ENCODE data around the gene TCP1. TPM values are rescaled to one million over a fixed set of nuclear protein-coding genes. Genes with fewer than 3 reads are reported as not detected.
A peak's percentile ranks its signal among the peaks of the same experiment; 100 is the strongest.
"Not testable (repeated sequence)": the region's sequence is repeated elsewhere in the genome, so short reads cannot be mapped to it uniquely, and the experiment has no call there.

Gene TCP1
- total RNA-seq, 1 donor from 2014 or later, result 183 TPM

GRCh38 chr6:159817951-159818739 is 28.7 kb upstream of the TCP1 start:
- DNase-seq (ENCODE audit: extremely low read depth, low read depth, low spot score), result no peak

GRCh38 chr6:159816775-159817174 is 27.4 kb upstream of the TCP1 start:
- not testable (repeated sequence) for DNase-seq (ENCODE audit: extremely low read depth, low read depth, low spot score)

GRCh38 chr6:159815410-159815809 is 26.0 kb upstream of the TCP1 start:
- no peak for DNase-seq (ENCODE audit: extremely low read depth, low read depth, low spot score)

GRCh38 chr6:159813781-159814180 is 24.4 kb upstream of the TCP1 start:
- DNase-seq (ENCODE audit: extremely low read depth, low read depth, low spot score), result no peak

GRCh38 chr6:159809149-159809548 is 19.7 kb upstream of the TCP1 start:
- DNase-seq (ENCODE audit: extremely low read depth, low read depth, low spot score), result no peak

- DNase-seq (ENCODE audit: extremely low read depth, low read depth, low spot score), result no peak
Observed at GRCh38 chr6:159808647-159809046, 19.2 kb upstream of the TCP1 start.

GRCh38 chr6:159807150-159807858 is 17.9 kb upstream of the TCP1 start:
- DNase-seq (ENCODE audit: extremely low read depth, low read depth, low spot score), result no peak

GRCh38 chr6:159806021-159806458 is 16.6 kb upstream of the TCP1 start:
- no peak for DNase-seq (ENCODE audit: extremely low read depth, low read depth, low spot score)

GRCh38 chr6:159805440-159806020 is 16.1 kb upstream of the TCP1 start:
- DNase-seq (ENCODE audit: extremely low read depth, low read depth, low spot score), result no peak

- DNase-seq (ENCODE audit: extremely low read depth, low read depth, low spot score), result no peak
Observed at GRCh38 chr6:159804504-159804903, 15.1 kb upstream of the TCP1 start.

GRCh38 chr6:159801935-159802334 is 12.5 kb upstream of the TCP1 start:
- no peak for DNase-seq (ENCODE audit: extremely low read depth, low read depth, low spot score)

- no peak for DNase-seq (ENCODE audit: extremely low read depth, low read depth, low spot score)
Observed at GRCh38 chr6:159800141-159800865, 10.9 kb upstream of the TCP1 start, which contains the start of gene PNLDC1. TSS of gene PNLDC1 (plus strand) at chr6:159800276. CDS start at chr6:159800308, 32 bp downstream.

GRCh38 chr6:159797554-159797953 is 8.2 kb upstream of the TCP1 start:
- DNase-seq (ENCODE audit: extremely low read depth, low read depth, low spot score), result no peak

- not testable (repeated sequence) for DNase-seq (ENCODE audit: extremely low read depth, low read depth, low spot score)
Observed at GRCh38 chr6:159794976-159795375, 5.6 kb upstream of the TCP1 start.

GRCh38 chr6:159790956-159791598 is 1.7 kb upstream of the TCP1 start:
- no peak for DNase-seq (ENCODE audit: extremely low read depth, low read depth, low spot score)

GRCh38 chr6:159790149-159790955 is 950 bp upstream of the TCP1 start, which contains the start of gene MRPL18:
TSS of gene MRPL18 (plus strand) at chr6:159790467. CDS start at chr6:159790588, 121 bp downstream.
- peak; percentile 90 for DNase-seq (ENCODE audit: extremely low read depth, low read depth, low spot score)

- DNase-seq (ENCODE audit: extremely low read depth, low read depth, low spot score), result no peak
Observed at GRCh38 chr6:159788753-159789376, 537 bp downstream of the TCP1 start.

GRCh38 chr6:159788276-159788675 is 1.1 kb downstream of the TCP1 start:
- DNase-seq (ENCODE audit: extremely low read depth, low read depth, low spot score), result no peak

GRCh38 chr6:159778542-159779103 is 10.8 kb downstream of the TCP1 start:
- no peak for DNase-seq (ENCODE audit: extremely low read depth, low read depth, low spot score)

All from glomerular endothelial cell (primary cell).